HL-60 (cell line): Measurements from ENCODE around the gene DHRS13.

Source experiments
- POLR2AphosphoS5 ChIP-seq: IDR thresholded peaks from 2 replicates; pipeline ENCODE4 v1.6.1; 2012; ENCODE audit warnings: low read depth
- TF ChIP-seq, protein P1 (sequence below): IDR thresholded peaks from one replicate; pipeline ENCODE4 v1.5.1; 2011; ENCODE audit warnings: low read length, control low read depth, inconsistent platforms; ENCODE audit not compliant: insufficient read depth
- TF ChIP-seq, protein P2 (sequence below): IDR thresholded peaks from 2 replicates; pipeline ENCODE4 v1.6.1; 2012; ENCODE audit warnings: low read depth; ENCODE audit not compliant: insufficient replicate concordance

DNA sequence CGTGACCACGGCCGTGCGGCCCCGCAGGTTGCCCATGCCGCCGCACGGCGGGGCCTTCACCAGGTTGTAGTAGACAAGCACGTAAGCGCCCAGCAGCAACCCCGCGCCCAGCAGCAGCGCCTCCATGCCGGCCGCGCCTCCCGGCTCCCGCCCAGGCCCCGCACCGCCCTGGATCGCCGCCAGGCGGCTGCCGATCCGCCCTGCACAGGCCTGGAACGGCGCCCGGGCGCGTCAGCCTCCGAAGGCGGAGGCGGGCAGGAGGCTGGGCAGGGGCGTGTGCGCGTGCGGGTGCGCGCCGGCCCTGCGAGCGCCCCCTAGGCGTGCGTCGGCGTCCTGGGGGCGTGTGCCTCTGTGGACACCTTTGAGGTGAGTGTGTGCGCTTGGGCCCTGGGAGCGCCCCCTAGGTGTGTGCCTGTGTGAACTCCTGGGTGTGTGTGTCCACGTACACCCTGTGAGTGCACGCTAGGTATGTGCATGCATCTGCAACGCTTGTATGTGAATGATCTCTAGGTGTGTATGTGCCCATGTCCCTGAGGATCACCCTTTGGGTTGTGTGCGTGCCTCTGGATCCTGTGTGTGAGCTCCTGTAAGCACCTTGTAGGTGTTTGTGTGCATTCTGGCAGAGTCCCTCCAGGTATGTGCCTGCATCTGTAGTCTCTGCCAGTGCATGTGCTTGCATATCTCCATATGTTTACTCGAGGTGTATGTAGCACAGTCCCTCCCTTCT is at the start of gene DHRS13:
- TF ChIP-seq POLR2AphosphoS5: 0 out of 2 replicates have a peak, but pooled peaks have one; percentile 31
- TF ChIP-seq, protein P1, sequence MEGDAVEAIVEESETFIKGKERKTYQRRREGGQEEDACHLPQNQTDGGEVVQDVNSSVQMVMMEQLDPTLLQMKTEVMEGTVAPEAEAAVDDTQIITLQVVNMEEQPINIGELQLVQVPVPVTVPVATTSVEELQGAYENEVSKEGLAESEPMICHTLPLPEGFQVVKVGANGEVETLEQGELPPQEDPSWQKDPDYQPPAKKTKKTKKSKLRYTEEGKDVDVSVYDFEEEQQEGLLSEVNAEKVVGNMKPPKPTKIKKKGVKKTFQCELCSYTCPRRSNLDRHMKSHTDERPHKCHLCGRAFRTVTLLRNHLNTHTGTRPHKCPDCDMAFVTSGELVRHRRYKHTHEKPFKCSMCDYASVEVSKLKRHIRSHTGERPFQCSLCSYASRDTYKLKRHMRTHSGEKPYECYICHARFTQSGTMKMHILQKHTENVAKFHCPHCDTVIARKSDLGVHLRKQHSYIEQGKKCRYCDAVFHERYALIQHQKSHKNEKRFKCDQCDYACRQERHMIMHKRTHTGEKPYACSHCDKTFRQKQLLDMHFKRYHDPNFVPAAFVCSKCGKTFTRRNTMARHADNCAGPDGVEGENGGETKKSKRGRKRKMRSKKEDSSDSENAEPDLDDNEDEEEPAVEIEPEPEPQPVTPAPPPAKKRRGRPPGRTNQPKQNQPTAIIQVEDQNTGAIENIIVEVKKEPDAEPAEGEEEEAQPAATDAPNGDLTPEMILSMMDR: peak; percentile 89
- TF ChIP-seq, protein P2, sequence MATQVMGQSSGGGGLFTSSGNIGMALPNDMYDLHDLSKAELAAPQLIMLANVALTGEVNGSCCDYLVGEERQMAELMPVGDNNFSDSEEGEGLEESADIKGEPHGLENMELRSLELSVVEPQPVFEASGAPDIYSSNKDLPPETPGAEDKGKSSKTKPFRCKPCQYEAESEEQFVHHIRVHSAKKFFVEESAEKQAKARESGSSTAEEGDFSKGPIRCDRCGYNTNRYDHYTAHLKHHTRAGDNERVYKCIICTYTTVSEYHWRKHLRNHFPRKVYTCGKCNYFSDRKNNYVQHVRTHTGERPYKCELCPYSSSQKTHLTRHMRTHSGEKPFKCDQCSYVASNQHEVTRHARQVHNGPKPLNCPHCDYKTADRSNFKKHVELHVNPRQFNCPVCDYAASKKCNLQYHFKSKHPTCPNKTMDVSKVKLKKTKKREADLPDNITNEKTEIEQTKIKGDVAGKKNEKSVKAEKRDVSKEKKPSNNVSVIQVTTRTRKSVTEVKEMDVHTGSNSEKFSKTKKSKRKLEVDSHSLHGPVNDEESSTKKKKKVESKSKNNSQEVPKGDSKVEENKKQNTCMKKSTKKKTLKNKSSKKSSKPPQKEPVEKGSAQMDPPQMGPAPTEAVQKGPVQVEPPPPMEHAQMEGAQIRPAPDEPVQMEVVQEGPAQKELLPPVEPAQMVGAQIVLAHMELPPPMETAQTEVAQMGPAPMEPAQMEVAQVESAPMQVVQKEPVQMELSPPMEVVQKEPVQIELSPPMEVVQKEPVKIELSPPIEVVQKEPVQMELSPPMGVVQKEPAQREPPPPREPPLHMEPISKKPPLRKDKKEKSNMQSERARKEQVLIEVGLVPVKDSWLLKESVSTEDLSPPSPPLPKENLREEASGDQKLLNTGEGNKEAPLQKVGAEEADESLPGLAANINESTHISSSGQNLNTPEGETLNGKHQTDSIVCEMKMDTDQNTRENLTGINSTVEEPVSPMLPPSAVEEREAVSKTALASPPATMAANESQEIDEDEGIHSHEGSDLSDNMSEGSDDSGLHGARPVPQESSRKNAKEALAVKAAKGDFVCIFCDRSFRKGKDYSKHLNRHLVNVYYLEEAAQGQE: no peak
